Effector CD8-positive, alpha-beta T cell (primary cell): Measurements from ENCODE around the gene MAPKAPK5.
"Not testable (repeated sequence)": the region's sequence is repeated elsewhere in the genome, so short reads cannot be mapped to it uniquely, and the experiment has no call there.

Experiments used
- DNase-seq: peaks from one replicate; lab custom pipeline; 2025; lab: John Stamatoyannopoulos, UW

Gene MAPKAPK5

DNA sequence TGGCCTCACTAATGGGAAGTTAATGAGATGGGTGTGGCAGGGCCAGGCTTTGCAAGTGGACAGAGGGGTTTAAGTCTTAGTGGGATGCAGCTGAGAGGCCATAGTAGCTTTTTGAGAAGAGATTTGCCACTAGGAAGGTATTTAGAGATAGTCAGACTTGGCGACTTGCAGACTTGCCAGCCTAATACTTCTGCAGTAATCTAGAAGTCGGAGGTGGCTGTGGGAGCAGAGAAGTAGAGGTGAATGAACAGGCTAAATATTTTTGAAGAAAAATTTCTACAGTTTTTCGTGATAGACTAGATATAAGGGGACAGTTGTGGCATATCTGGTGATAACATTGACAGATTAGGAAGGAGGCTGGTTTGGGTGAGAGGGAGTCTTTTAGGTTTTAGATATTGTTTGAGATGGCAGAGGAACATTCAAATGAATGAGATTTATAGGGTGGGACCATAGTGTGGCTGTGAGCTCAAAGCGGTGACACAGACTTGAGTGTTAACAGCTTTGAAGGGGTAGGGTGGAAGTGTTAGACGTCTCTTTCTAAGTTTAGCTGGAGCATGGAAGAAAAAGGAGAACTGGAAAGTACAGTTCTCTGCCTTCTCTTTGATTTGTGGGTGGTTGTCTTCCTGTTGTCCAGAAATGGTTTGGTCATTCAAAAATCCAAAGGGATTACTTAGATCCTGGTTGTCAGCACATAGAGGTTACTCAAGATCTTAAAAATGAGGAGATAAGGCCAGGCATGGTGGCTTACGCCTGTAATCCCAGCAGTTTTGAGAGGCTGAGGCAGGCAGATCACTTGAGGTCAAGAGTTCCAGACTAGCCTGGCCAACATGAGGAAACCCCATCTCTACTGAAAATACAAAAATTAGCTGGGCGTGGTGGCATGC is 44.9 kb downstream of the MAPKAPK5 start:
- DNase-seq = no peak

GRCh38 chr12:111887926-111888745 is 46.1 kb downstream of the MAPKAPK5 start:
- no peak for DNase-seq

DNA sequence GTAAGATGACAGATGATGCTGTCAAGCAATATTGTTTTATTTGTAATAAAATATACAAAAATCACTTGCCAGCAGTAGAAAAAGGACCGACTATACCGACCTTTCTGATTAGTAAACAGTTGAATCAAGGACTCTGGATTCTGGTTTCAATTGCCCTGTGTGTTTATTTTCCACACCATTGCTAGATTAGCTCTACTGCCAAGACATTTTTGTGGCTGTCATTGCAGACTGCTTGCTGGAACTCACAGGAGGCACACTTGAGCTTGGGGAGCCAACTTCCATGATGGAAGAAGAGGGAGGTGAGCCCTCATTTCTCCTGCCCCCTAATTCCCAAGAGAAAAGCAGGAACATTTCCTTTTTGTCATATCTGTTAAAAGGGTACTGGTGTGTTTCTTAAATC is 51.3 kb downstream of the MAPKAPK5 start:
- DNase-seq = no peak

GRCh38 chr12:111894556-111894955 is 52.5 kb downstream of the MAPKAPK5 start:
- DNase-seq = no peak

GRCh38 chr12:111901182-111901581 is 59.2 kb downstream of the MAPKAPK5 start:
- DNase-seq = no peak

GRCh38 chr12:111904446-111904975 is 62.5 kb downstream of the MAPKAPK5 start:
- no peak for DNase-seq

GRCh38 chr12:111905502-111905901 is 63.5 kb downstream of the MAPKAPK5 start:
- no peak for DNase-seq

DNA sequence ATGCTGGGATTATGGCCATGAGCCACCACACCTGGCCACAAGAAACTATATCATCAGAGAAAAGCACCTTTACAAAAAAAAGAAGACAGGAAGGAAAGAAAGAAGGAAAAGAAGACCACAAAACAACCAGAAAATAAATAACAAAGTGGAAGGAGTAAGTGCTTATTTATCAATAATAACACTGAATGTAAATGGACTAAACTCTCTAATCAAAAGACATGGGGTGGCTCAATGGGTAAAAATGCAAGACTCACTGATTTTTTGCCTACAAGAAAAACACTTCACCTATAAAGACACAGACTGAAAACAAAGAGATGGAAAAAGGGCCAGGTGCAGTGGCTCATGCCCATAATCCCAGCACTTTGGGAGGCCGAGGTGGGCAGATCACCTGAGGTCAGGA is 65.7 kb downstream of the MAPKAPK5 start:
- DNase-seq = no peak

- no peak for DNase-seq
Observed at GRCh38 chr12:111925171-111925570, 83.1 kb downstream of the MAPKAPK5 start.

DNA sequence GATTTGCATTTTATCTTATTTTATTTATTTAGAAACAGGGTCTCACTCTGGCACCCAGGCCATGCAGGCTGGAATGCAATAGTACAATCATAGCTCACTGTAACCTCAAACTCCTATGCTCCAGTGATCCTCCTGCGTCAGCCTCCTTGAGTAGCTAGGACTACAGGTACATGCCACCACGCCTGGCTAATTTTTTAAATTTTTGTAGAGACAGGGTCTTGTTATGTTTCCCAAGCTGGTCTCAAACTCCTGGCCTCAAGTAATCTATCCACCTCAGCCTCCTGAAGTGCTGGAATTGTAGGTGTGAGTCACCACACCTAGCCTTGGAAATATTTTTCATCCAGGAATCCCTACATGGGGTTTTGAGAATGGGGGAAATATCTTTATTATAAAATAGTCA is 84.6 kb downstream of the MAPKAPK5 start:
- no peak for DNase-seq

GRCh38 chr12:111927346-111927745 is 85.3 kb downstream of the MAPKAPK5 start:
- DNase-seq = no peak

GRCh38 chr12:111932241-111932640 is 90.2 kb downstream of the MAPKAPK5 start:
- DNase-seq = no peak

- no peak for DNase-seq
Observed at GRCh38 chr12:111936869-111937268, 94.8 kb downstream of the MAPKAPK5 start.

GRCh38 chr12:111937429-111937828 is 95.4 kb downstream of the MAPKAPK5 start:
- no peak for DNase-seq

DNA sequence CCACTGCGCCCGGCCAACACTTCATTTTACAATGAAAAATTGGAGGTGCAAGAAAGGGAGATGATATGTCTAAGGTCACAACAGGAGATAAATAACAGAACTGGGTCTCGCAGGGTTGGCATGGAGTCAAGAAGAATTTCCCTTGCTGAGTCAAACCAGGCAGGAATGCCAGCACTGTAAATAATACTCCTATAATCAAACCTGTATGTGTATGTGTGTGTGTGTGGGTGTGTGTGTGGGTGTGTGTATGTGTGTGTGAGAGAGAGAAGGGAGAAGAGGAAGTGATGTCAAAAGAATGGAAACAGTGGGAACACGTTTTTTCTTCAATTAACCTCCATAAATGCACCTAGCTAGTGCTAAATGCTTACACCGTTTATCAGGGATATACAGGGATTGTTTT is 100.5 kb downstream of the MAPKAPK5 start:
- no peak for DNase-seq

DNA sequence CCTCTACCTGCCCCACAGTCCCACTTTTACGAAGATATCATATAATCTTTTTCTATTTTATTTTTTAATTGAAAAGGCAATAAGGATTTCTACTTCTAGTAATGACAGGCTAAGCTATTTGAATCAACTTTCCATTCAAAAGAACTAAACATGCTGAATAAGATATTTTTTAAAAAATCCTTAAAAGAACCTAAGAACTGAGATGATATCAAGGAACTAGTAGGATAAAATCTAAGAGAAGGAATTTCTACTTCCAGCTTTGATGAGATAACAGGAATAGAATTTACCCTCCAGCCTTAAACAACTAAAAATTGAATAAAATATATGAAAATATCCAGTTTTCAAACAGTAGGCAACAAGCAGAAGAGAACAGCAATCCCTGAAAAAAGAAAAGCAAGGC is 101.9 kb downstream of the MAPKAPK5 start:
- DNase-seq = no peak

DNA sequence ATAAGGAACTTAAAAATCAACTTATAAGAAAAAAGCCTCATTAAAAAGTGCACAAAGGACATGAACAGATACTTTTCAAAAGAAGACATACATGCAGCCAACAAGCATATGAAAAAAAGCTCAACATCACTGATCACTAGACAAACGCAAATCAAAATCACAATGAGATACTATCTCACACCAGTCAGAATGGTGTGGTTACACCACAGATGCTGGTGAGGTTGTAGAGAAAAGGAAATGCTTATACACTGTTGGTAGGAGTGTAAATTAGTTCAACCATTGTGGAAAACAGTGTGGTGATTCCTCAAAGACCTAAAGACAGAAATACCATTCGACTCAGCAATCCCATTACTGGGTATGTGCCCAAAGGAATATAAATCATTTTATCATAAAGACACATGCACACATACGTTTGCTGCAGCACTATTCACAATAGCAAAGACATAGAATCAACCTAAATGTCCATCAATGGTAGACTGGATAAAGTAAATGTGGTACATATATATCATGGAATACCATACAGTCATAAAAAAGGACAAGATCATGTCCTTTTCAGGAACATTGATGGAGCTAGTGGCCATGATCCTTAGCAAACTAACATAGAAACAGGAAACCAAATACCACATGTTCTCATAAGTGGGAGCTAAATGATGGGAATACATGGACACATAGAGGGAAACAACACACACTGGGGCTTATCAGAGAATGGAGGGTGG is 109.1 kb downstream of the MAPKAPK5 start:
- not testable (repeated sequence) for DNase-seq
